Measurements from ENCODE around the gene OXER1. TPM values are rescaled to one million over a fixed set of nuclear protein-coding genes. Genes with fewer than 3 reads are reported as not detected.

Gene OXER1
- total RNA-seq, 1 donor from 2014 or later = 1.9 TPM

DNA sequence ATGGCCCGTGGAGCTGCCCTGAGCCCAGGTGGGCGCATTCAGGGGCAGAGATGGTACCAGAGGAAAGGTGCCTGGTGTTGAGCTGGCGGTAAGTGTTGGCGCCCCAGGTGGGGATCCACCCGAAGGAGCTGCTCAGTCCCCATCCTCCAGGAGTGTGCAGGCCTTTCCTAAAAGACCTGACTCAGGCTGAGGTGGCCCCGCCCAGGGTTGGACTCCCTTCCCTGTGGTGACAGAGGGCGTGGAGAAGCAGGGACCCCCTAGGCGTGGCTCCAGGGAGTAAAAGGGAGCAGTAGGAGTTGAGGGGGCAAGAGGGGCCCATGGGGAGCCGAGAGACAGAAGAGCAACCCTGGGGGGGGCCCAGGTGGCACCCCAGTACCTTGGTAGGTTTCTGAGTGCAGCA lies 2.4 kb downstream of the OXER1 start:
- POLR2A ChIA-PET = no interaction called here
- DNase-seq = no peak
- intact Hi-C loops (cut with micrococcal nuclease) = no loop called here
- Mint-ChIP-seq H3K4me1 (peaks cover 2% of the 10 kb centered on the region), H3K27ac (no peak overlapping the region), H3K36me3 (ENCODE audit: low read depth) (no peaks in the 10 kb centered on the region), H3K4me3 (no peak overlapping the region), H3K27me3 (no peaks in the 10 kb centered on the region), H3K9me3 (no peaks in the 10 kb centered on the region)
- TF ChIP-seq, protein P1, sequence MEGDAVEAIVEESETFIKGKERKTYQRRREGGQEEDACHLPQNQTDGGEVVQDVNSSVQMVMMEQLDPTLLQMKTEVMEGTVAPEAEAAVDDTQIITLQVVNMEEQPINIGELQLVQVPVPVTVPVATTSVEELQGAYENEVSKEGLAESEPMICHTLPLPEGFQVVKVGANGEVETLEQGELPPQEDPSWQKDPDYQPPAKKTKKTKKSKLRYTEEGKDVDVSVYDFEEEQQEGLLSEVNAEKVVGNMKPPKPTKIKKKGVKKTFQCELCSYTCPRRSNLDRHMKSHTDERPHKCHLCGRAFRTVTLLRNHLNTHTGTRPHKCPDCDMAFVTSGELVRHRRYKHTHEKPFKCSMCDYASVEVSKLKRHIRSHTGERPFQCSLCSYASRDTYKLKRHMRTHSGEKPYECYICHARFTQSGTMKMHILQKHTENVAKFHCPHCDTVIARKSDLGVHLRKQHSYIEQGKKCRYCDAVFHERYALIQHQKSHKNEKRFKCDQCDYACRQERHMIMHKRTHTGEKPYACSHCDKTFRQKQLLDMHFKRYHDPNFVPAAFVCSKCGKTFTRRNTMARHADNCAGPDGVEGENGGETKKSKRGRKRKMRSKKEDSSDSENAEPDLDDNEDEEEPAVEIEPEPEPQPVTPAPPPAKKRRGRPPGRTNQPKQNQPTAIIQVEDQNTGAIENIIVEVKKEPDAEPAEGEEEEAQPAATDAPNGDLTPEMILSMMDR (IDR thresholded peaks at IDR 0.05) = no peak
- CTCF ChIA-PET = no interaction called here
- no peak for ATAC-seq (ENCODE audit: low read depth)

DNA sequence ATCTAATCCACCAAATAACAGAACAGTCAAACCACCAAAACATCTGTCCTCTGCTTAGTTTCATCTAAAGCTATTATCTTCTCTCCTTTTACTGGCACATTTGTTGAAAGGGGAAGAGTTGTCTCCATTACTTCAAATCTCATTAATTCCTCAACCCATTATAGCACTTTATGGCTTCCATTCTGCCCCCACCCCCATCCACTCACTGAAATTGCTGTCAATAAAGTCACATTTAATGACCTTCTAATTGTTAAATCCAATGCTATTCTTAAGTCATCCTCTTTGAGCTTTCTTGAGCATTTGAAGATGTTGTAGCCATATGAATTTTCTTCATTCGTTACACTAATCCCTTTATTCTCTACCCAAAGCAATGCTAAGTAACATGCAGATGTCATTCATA lies 5.2 kb downstream of the OXER1 start:
- Mint-ChIP-seq H3K27ac (no peak overlapping the region), H3K36me3 (ENCODE audit: low read depth) (no peaks in the 10 kb centered on the region)
- TF ChIP-seq, protein P1 (IDR thresholded peaks at IDR 0.05) = no peak

DNA sequence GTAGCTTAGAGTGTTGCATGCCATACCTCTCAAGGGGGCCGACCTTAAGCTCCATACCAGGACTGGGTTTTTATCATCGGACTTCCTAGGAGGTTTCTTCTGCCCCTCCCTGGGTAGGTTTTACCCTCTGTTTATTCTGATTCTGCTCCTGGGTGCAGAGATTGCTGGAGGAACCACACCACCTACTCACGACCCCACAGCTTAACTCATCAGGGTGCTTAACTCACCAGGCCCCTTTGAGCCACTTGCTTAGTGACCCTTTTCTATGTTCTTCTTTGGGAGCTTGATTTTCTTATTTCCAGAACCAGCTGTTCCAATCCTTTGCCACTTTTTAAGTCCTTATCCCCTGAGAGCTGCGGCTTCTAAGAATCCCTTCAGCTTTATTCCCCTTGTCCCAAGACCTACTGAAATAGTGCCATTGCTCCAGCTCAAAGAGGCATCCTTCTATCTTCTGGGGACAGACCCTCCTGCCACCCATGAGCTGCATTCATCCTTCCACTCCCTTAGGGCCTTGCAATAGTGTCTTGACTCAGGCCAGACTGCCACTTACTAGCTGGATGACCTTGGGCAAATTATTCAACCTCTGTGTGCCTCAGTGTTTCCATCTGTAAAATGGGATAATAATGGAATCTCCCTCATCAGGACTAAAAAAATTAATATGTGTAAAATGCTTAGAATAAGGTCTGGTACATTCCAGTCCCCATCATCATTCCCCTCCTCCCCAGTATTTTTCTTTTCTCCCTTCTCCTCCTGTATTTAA lies 5.8 kb downstream of the OXER1 start:
- Mint-ChIP-seq H3K27ac (no peak overlapping the region), H3K9me3 (no peaks in the 10 kb centered on the region), H3K27me3 (no peaks in the 10 kb centered on the region), H3K4me3 (no peak overlapping the region), H3K4me1 (peaks cover 25% of the 10 kb centered on the region), H3K36me3 (ENCODE audit: low read depth) (no peaks in the 10 kb centered on the region)
- no peak for ATAC-seq (ENCODE audit: low read depth)
- ChIA-PET POLR2A (no interaction called here), CTCF (no interaction called here)
- intact Hi-C loops (cut with micrococcal nuclease) = no loop called here
- DNase-seq = no peak
- TF ChIP-seq, protein P1 (IDR thresholded peaks at IDR 0.05) = no peak

More for the DNA sequence above, 5.2 kb downstream of the OXER1 start:
- POLR2A ChIA-PET = no interaction called here
- peaks cover 19% of the 10 kb centered on the region for H3K4me1 Mint-ChIP-seq
- H3K27me3 Mint-ChIP-seq = no peaks in the 10 kb centered on the region
- CTCF ChIA-PET = no interaction called here
- ATAC-seq (ENCODE audit: low read depth) (no peak), DNase-seq (no peak)
- H3K9me3 Mint-ChIP-seq = no peaks in the 10 kb centered on the region
- H3K4me3 Mint-ChIP-seq = no peak overlapping the region
- intact Hi-C loops (cut with micrococcal nuclease) = no loop called here

DNA sequence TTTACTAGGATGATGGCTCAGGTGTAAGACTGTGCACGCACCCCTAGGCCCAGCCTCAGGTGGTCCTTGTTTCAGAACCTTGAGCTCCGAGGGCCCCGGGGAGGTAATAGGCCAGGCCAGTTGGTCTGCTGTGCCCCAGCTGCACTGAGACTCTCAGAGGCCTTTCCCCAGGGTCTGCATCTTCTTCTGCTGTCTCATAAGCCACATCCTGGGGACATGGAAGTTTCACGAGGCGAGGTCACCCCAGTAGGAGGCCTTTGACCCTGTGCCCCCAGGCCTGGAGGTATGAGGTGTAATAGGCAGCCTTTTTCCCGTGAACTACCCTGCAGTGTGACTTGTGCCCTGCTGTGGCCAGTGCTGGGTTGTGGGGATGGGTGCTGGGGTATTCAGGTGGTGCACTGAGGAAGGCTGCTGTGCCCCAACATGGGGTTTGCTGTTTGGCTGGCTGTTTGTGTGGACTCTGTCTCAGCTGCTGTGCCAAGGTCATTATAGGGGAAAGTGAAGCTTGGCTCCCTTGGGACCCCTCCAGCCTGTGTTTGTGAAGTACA lies 6.9 kb downstream of the OXER1 start:
- Mint-ChIP-seq H3K27ac (no peak overlapping the region), H3K27me3 (no peaks in the 10 kb centered on the region), H3K4me3 (no peak overlapping the region), H3K9me3 (no peaks in the 10 kb centered on the region), H3K4me1 (peaks cover 36% of the 10 kb centered on the region), H3K36me3 (ENCODE audit: low read depth) (no peaks in the 10 kb centered on the region)
- intact Hi-C loops (cut with micrococcal nuclease) = no loop called here
- ChIA-PET POLR2A (no interaction called here), CTCF (no interaction called here)
- ATAC-seq (ENCODE audit: low read depth) = no peak
- TF ChIP-seq, protein P1 (IDR thresholded peaks at IDR 0.05) = no peak
- DNase-seq = no peak

DNA sequence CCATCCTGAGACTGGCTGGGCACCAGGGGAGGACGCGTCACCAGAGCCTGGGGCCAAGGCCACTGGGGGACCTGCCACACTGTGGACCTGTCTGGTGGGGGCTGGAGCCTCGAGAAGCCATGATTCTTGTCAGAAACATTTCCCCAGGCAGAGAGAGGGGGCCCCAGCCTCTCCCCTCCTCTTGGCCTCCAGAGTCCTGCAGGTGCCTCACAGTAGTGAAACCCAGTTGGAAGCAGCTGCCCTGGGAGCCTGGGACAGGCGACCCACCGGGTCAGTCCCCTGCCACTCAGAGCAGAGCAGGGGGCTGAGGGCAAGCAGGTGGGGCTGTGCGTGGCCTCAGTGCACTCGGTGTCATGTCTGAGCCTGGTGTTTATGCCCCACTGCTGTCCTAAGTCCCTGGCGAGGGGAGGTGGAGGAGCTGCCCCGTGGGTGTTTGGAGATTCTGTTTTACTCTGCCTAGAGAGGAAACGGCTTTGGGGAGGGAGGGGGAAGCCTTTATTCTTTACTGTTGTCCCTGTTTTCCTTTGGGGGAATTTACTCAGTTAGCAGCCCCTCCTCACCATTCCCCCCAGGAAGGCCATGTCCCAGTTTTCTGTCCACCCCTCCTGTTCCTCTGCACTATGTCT lies 7.7 kb downstream of the OXER1 start:
- ChIA-PET CTCF (no interaction called here), POLR2A (interaction anchor here (6.1 kb wide), 1 partner anchor 54 kb away, joined by 41 read pairs; no protein-coding TSS in a partner anchor)
- ATAC-seq (ENCODE audit: low read depth) (no peak), DNase-seq (no peak)
- Mint-ChIP-seq H3K4me3 (no peak overlapping the region), H3K9me3 (no peaks in the 10 kb centered on the region), H3K36me3 (ENCODE audit: low read depth) (no peaks in the 10 kb centered on the region), H3K27me3 (no peaks in the 10 kb centered on the region), H3K27ac (no peak overlapping the region), H3K4me1 (peaks cover 44% of the 10 kb centered on the region)
- intact Hi-C loops (cut with micrococcal nuclease) = no loop called here
- TF ChIP-seq, protein P1 (IDR thresholded peaks at IDR 0.05) = no peak
